HepG2 (cell line): ENCODE results near the gene BRPF1. TPM values are rescaled to one million over a fixed set of nuclear protein-coding genes. Genes with fewer than 3 reads are reported as not detected.

Experiments
- ATAC-seq: fragments of 200-7000 bp; cut with Tn5 transposase; 3 replicates; pipeline ENCODE4 v1.9.1; 2020; ENCODE audit warnings: mild to moderate bottlenecking, moderate library complexity
- BruUV-seq: library from RNA; stranded (reverse); fragments of 400-500 nt; replicated peaks from 2 replicates; lab custom pipeline; 2021; lab: Mats Ljungman, UMichigan
- CTCF ChIA-PET: fragments of 300-600 bp; formaldehyde crosslinking; extraction: SDS; loops from one replicate; lab custom pipeline; 2021; ENCODE audit warnings: low total read pairs, inconsistent platforms, low intra/inter-chr PET ratio; lab: Yijun Ruan, JAX
- POLR2A ChIA-PET: fragments of 350-600 bp; sonication (Branson Sonifier 250); formaldehyde crosslinking; loops from one replicate; lab custom pipeline; 2020; ENCODE audit warnings: antibody characterized with exemption, inconsistent platforms; lab: Yijun Ruan, JAX
- DNase-seq: peaks from one replicate; pipeline ENCODE4 v3.0.0-alpha.2; 2015; ENCODE audit warnings: low spot score
- FAIRE-seq: peaks from 3 replicates; lab custom pipeline; 2011; peaks lifted over from hg19 to GRCh38; lab: Jason Lieb, UNC
- H2AFZ ChIP-seq: one replicate; pipeline ENCODE4 v1.6.1; 2011; ENCODE audit warnings: low read length, inconsistent platforms
- H3K27ac ChIP-seq: fragments of 300-600 bp; 3 replicates; pipeline ENCODE4 v1.8.0; 2011; ENCODE audit warnings: mixed run types, mild to moderate bottlenecking, mixed read lengths, low read length, inconsistent platforms; ENCODE audit not compliant: insufficient read depth; ENCODE audit errors: extremely low read length
- H3K27me3 ChIP-seq, 2 experiments: fragments of 200-600 bp in 1 of 2; 2 replicates in 1 of 2; 3 replicates in 1 of 2; pipeline versions ENCODE4 v1.6.0 to v1.8.0; 2011; ENCODE audit warnings: low read length in 2 of 2, mild to moderate bottlenecking in 2 of 2, moderate library complexity in 2 of 2, inconsistent platforms in 1 of 2; ENCODE audit not compliant: insufficient read depth in 2 of 2, control insufficient read depth in 1 of 2
- H3K36me3 ChIP-seq, 2 experiments: fragments of 200-600 bp in 1 of 2; replicated peaks in 1 of 2; 2 replicates in 1 of 2; 3 replicates in 1 of 2; pipeline versions ENCODE4 v1.5.1 to v1.8.0; 2011; ENCODE audit warnings: low read length in 2 of 2, inconsistent platforms in 1 of 2; ENCODE audit not compliant: insufficient read depth in 2 of 2, control insufficient read depth in 1 of 2
- H3K4me1 ChIP-seq: 2 replicates; pipeline ENCODE4 v1.5.1; 2012; ENCODE audit warnings: low read length, inconsistent platforms; ENCODE audit not compliant: insufficient read depth
- H3K4me2 ChIP-seq: 2 replicates; pipeline ENCODE4 v1.6.0; 2011; ENCODE audit warnings: low read depth, low read length, inconsistent platforms
- H3K4me3 ChIP-seq, 3 experiments: fragments of 200-600 bp in 1 of 3; sonication (generic), shearing (Covaris generic) in 1 of 3; replicated peaks in 1 of 3; 2 replicates each; pipeline ENCODE4 v1.5.1; 2011 to 2016; ENCODE audit warnings: low read length in 3 of 3, inconsistent platforms in 2 of 3, low read depth in 2 of 3, mild to moderate bottlenecking in 2 of 3, control low read depth in 1 of 3, mixed read lengths in 1 of 3; ENCODE audit not compliant: insufficient read depth in 1 of 3
- H3K79me2 ChIP-seq: one replicate; pipeline ENCODE4 v1.6.1; 2011; ENCODE audit warnings: low read length, inconsistent platforms; ENCODE audit not compliant: insufficient read depth
- H3K9ac ChIP-seq: 2 replicates; pipeline ENCODE4 v1.6.0; 2011; ENCODE audit warnings: mild to moderate bottlenecking, low read depth, low read length, inconsistent platforms; ENCODE audit not compliant: insufficient read depth
- H3K9me3 ChIP-seq: 2 replicates; pipeline ENCODE4 v1.5.1; 2012; ENCODE audit warnings: mild to moderate bottlenecking, low read length
- H4K20me1 ChIP-seq: 2 replicates; pipeline ENCODE4 v1.6.0; 2011; ENCODE audit warnings: inconsistent platforms, mild to moderate bottlenecking, low read length, moderate library complexity; ENCODE audit not compliant: insufficient read depth
- MAZ ChIP-seq, 2 experiments: sonication (generic) in 1 of 2; formaldehyde crosslinking in 1 of 2; IDR thresholded peaks; 2 replicates each; pipeline versions ENCODE4 v1.5.0 to v1.6.1; 2012 to 2020; ENCODE audit warnings: low read depth in 2 of 2, mild to moderate bottlenecking in 2 of 2, borderline replicate concordance in 1 of 2, improper control_type of control experiment in 1 of 2, low read length in 1 of 2, missing genetic modification reagents in 1 of 2, moderate library complexity in 1 of 2
- MTF1 ChIP-seq: sonication (generic); formaldehyde crosslinking; IDR thresholded peaks from 2 replicates; pipeline ENCODE4 v1.5.0; 2020; ENCODE audit warnings: missing genetic modification reagents
- NCOA2 ChIP-seq: sonication (generic); formaldehyde crosslinking; IDR thresholded peaks from 2 replicates; pipeline ENCODE4 v1.8.0; 2022; ENCODE audit warnings: inconsistent platforms
- PCBP1 ChIP-seq: fragments of 200-400 bp; formaldehyde crosslinking; IDR thresholded peaks from 2 replicates; pipeline ENCODE4 v1.6.1; 2017; ENCODE audit warnings: mild to moderate bottlenecking, low read depth, low read length, borderline replicate concordance
- XBP1 ChIP-seq: sonication (generic); formaldehyde crosslinking; IDR thresholded peaks from 2 replicates; pipeline ENCODE4 v1.5.0; 2020; ENCODE audit warnings: missing genetic modification reagents
- ZNF382 ChIP-seq: sonication (generic); formaldehyde crosslinking; IDR thresholded peaks from 2 replicates; pipeline ENCODE4 v1.5.0; 2020; ENCODE audit warnings: missing genetic modification reagents, mild to moderate bottlenecking, borderline replicate concordance
- ZNF547 ChIP-seq: sonication (generic); formaldehyde crosslinking; IDR thresholded peaks from 2 replicates; pipeline ENCODE4 v1.5.1; 2020; ENCODE audit warnings: mild to moderate bottlenecking, missing genetic modification reagents
- WGBS: methylation state at CpG from one replicate; pipeline ENCODE4 v1.1.6; 2017; ENCODE audit warnings: low lambda C conversion rate; 5-methylcytosine and 5-hydroxymethylcytosine counted together
- in situ Hi-C: cut with HindIII; loops from 2 replicates; pipeline ENCODE4 v1.10.0; 2017; ENCODE audit warnings: low pct_unique_long_range_greater_than_20kb; ENCODE audit not compliant: extremely low pct_ligation_motif_present
- intact Hi-C: fragments of 100-400 bp; cut with micrococcal nuclease; formaldehyde crosslinking; loops from one replicate; pipeline ENCODE4 v1.10.0; 2022; ENCODE audit not compliant: unreplicated experiment
- polyA plus RNA-seq, 8 experiments: library from polyadenylated mRNA; depleted of rRNA in 3 of 8; stranded (reverse) in 7 of 8; unstranded in 1 of 8; fragments of >200 nt; fragmentation: Illumina TruSeq in 4 of 8; extraction: Trizol in 4 of 8; gene quantifications; 2 replicates each; pipeline versions ENCODE4 v1.2.1 to v1.2.3, GENCODE V29; 2011 to 2016; ENCODE audit warnings: low read depth in 4 of 8, missing spikeins in 1 of 8, mixed read lengths in 1 of 8; ENCODE audit not compliant: insufficient read depth in 1 of 8
- total RNA-seq, 5 experiments: library from RNA; depleted of rRNA; stranded (reverse); fragments of >200 nt; fragmentation: Illumina TruSeq; extraction: Trizol; gene quantifications; 2 replicates each; pipeline ENCODE4 v1.2.3, GENCODE V29; 2016; ENCODE audit warnings: low read depth in 1 of 5
- TF ChIP-seq, protein P1 (sequence below): sonication (generic); formaldehyde crosslinking; IDR thresholded peaks from 2 replicates; pipeline ENCODE4 v1.4.0; 2020; ENCODE audit warnings: missing genetic modification reagents
- TF ChIP-seq, protein P2 (sequence below): sonication (generic); formaldehyde crosslinking; IDR thresholded peaks from 2 replicates; pipeline ENCODE4 v1.4.0; 2020; ENCODE audit warnings: missing genetic modification reagents, borderline replicate concordance
- TF ChIP-seq, protein P3 (sequence below): sonication (generic); formaldehyde crosslinking; IDR thresholded peaks from 2 replicates; pipeline ENCODE4 v1.4.0; 2020; ENCODE audit warnings: missing genetic modification reagents
- TF ChIP-seq, protein P4 (sequence below): sonication (generic); formaldehyde crosslinking; IDR thresholded peaks from 2 replicates; pipeline ENCODE4 v1.4.0; 2020; ENCODE audit warnings: missing genetic modification reagents

The BRPF1 gene
- total and polyA plus RNA-seq, 2 of the 13 experiments (the other 11 are each of a cell fraction or from before 2014, with no cell fraction given), result 7.3 to 10.0 TPM

DNA sequence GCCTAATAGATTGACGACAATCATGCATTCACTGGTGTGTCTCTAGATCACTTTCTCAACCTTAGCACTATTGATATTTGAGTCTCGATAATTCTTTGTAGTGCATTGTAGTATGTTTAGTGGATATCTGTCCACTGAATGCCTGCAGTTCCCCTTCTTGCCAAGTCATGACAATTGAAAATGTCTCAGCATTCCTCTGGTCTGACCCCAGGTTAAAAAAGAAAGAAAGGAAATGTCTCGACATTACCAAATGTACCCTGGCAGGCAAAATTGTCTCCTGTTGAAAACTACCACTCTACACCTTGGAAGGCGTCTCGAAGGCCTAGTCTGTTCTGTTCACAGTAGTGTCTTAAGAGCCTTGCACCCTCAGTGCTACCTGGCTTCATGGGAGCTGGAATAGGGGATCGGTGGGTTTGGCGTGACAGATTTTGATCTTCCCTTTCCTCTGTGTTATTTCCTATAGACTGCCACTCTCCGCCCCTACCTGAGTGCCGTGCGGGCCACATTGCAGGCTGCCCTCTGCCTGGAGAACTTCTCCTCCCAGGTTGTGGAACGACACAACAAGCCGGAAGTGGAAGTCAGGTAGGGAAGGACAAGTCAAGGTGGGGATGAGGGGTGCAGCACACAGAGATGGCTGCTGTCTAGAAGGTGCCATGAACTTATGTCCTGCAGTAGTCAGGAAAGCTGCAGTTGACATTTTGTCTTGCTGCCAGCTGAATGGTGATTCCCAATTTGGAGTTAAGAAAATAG is 65.8 kb downstream of the BRPF1 start:
- CTCF ChIA-PET, result no interaction called here
- TF ChIP-seq ZNF382 (CRISPR knock-in tag), result no peak
- TF ChIP-seq XBP1 (CRISPR knock-in tag), result no peak
- TF ChIP-seq, protein P1, sequence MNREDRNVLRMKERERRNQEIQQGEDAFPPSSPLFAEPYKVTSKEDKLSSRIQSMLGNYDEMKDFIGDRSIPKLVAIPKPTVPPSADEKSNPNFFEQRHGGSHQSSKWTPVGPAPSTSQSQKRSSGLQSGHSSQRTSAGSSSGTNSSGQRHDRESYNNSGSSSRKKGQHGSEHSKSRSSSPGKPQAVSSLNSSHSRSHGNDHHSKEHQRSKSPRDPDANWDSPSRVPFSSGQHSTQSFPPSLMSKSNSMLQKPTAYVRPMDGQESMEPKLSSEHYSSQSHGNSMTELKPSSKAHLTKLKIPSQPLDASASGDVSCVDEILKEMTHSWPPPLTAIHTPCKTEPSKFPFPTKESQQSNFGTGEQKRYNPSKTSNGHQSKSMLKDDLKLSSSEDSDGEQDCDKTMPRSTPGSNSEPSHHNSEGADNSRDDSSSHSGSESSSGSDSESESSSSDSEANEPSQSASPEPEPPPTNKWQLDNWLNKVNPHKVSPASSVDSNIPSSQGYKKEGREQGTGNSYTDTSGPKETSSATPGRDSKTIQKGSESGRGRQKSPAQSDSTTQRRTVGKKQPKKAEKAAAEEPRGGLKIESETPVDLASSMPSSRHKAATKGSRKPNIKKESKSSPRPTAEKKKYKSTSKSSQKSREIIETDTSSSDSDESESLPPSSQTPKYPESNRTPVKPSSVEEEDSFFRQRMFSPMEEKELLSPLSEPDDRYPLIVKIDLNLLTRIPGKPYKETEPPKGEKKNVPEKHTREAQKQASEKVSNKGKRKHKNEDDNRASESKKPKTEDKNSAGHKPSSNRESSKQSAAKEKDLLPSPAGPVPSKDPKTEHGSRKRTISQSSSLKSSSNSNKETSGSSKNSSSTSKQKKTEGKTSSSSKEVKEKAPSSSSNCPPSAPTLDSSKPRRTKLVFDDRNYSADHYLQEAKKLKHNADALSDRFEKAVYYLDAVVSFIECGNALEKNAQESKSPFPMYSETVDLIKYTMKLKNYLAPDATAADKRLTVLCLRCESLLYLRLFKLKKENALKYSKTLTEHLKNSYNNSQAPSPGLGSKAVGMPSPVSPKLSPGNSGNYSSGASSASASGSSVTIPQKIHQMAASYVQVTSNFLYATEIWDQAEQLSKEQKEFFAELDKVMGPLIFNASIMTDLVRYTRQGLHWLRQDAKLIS (CRISPR knock-in tag), result no peak
- no peak for TF ChIP-seq NCOA2 (CRISPR knock-in tag)
- TF ChIP-seq, protein P2, sequence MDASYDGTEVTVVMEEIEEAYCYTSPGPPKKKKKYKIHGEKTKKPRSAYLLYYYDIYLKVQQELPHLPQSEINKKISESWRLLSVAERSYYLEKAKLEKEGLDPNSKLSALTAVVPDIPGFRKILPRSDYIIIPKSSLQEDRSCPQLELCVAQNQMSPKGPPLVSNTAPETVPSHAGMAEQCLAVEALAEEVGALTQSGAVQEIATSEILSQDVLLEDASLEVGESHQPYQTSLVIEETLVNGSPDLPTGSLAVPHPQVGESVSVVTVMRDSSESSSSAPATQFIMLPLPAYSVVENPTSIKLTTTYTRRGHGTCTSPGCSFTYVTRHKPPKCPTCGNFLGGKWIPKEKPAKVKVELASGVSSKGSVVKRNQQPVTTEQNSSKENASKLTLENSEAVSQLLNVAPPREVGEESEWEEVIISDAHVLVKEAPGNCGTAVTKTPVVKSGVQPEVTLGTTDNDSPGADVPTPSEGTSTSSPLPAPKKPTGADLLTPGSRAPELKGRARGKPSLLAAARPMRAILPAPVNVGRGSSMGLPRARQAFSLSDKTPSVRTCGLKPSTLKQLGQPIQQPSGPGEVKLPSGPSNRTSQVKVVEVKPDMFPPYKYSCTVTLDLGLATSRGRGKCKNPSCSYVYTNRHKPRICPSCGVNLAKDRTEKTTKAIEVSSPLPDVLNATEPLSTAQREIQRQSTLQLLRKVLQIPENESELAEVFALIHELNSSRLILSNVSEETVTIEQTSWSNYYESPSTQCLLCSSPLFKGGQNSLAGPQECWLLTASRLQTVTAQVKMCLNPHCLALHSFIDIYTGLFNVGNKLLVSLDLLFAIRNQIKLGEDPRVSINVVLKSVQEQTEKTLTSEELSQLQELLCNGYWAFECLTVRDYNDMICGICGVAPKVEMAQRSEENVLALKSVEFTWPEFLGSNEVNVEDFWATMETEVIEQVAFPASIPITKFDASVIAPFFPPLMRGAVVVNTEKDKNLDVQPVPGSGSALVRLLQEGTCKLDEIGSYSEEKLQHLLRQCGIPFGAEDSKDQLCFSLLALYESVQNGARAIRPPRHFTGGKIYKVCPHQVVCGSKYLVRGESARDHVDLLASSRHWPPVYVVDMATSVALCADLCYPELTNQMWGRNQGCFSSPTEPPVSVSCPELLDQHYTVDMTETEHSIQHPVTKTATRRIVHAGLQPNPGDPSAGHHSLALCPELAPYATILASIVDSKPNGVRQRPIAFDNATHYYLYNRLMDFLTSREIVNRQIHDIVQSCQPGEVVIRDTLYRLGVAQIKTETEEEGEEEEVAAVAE (CRISPR knock-in tag), result no peak
- no peak for TF ChIP-seq ZNF547 (CRISPR knock-in tag)
- TF ChIP-seq, protein P3, sequence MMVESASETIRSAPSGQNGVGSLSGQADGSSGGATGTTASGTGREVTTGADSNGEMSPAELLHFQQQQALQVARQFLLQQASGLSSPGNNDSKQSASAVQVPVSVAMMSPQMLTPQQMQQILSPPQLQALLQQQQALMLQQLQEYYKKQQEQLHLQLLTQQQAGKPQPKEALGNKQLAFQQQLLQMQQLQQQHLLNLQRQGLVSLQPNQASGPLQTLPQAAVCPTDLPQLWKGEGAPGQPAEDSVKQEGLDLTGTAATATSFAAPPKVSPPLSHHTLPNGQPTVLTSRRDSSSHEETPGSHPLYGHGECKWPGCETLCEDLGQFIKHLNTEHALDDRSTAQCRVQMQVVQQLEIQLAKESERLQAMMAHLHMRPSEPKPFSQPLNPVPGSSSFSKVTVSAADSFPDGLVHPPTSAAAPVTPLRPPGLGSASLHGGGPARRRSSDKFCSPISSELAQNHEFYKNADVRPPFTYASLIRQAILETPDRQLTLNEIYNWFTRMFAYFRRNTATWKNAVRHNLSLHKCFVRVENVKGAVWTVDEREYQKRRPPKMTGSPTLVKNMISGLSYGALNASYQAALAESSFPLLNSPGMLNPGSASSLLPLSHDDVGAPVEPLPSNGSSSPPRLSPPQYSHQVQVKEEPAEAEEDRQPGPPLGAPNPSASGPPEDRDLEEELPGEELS (CRISPR knock-in tag), result no peak
- no peak for TF ChIP-seq MTF1 (CRISPR knock-in tag)
- TF ChIP-seq, protein P4, sequence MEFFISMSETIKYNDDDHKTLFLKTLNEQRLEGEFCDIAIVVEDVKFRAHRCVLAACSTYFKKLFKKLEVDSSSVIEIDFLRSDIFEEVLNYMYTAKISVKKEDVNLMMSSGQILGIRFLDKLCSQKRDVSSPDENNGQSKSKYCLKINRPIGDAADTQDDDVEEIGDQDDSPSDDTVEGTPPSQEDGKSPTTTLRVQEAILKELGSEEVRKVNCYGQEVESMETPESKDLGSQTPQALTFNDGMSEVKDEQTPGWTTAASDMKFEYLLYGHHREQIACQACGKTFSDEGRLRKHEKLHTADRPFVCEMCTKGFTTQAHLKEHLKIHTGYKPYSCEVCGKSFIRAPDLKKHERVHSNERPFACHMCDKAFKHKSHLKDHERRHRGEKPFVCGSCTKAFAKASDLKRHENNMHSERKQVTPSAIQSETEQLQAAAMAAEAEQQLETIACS, result no peak
- no peak for TF ChIP-seq PCBP1
- no peak for TF ChIP-seq MAZ (IDR thresholded peaks at IDR 0.05; ENCODE audit: borderline replicate concordance, low read depth, low read length)
- TF ChIP-seq MAZ (CRISPR knock-in tag; IDR thresholded peaks at IDR 0.05; ENCODE audit: low read depth), result no peak

More for the DNA sequence above, 65.8 kb downstream of the BRPF1 start:
- POLR2A ChIA-PET, result interaction anchor here (1.3 kb wide), 1 partner anchor 11 kb away, joined by 3 read pairs; no protein-coding TSS in a partner anchor
- peaks cover 25% of the 10 kb centered on the region for H3K79me2 ChIP-seq
- ATAC-seq (no peak), FAIRE-seq (no peak), DNase-seq (no peak)
- H3K9me3 ChIP-seq, result no peaks in the 10 kb centered on the region
- H2AFZ ChIP-seq, result no peak overlapping the region
- H3K4me3 ChIP-seq, result no peak overlapping the region
- H3K27ac ChIP-seq, result no peak overlapping the region
- no TSS peak for BruUV-seq
- no peaks in the 10 kb centered on the region; the same call in 1 of the 2 replicates for H4K20me1 ChIP-seq
- no peak overlapping the region for H3K9ac ChIP-seq
- in situ Hi-C loops, result no loop called here
- intact Hi-C loops, result no loop called here
- 98% methylated on average over 12 of the region's 12 CpGs for WGBS
- H3K4me1 ChIP-seq, result peaks cover 13% of the 10 kb centered on the region
- no peak overlapping the region for H3K4me2 ChIP-seq
- peaks cover 21 to 47% of the 10 kb centered on the region in 2 experiments for H3K36me3 ChIP-seq
- peaks cover 0 to 5% of the 10 kb centered on the region in 2 experiments; a peak in 1 of 5 replicates for H3K27me3 ChIP-seq
